Activated T-cell treated with anti-CD3 and anti-CD28 coated beads for 1 hour (primary cell): ENCODE measurements around the gene USP54.
"Not testable (repeated sequence)": the region's sequence is repeated elsewhere in the genome, so short reads cannot be mapped to it uniquely, and the experiment has no call there.

Experiments
- DNase-seq: peaks from one replicate; pipeline ENCODE4 v3.0.0-alpha.2; 2020; ENCODE audit warnings: low read depth

USP54 gene

DNA sequence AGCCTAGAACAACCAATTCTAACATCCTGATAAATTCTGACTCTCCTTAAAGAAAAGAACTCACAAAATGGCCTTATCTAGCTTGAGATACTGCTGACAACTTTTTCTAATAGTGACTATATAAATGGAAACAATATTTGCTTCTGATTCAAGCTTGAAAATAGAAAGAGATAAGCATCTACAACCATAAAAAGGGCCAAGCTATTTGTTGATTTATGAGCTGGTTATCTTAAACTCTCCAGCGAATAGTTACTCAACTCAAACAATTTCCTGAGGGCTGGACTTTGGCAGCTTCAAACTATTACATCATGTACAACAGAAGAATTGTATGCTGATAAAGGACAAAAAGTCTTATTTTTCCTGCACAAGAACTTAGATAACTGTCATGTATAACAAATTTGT is 4.6 kb downstream of the USP54 start:
- DNase-seq = no peak

DNA sequence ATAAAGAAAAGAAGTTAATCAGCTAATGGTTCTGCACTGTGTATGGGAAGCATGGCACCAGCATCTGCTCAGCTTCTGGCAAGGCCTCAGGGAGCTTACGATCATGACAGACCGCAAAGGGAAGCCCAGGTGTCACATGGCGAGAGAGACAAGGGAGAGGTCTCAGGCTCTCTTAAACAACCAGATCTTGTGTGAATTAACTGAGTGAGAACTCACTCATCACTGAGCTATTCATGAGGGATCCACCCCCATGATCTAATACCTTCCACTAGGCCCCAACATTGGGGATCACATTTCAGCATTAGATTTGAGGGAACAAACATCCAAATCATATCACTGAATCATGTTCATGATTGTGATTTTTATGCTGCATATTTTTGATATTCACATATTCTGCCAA is 5.8 kb downstream of the USP54 start:
- no peak for DNase-seq

DNA sequence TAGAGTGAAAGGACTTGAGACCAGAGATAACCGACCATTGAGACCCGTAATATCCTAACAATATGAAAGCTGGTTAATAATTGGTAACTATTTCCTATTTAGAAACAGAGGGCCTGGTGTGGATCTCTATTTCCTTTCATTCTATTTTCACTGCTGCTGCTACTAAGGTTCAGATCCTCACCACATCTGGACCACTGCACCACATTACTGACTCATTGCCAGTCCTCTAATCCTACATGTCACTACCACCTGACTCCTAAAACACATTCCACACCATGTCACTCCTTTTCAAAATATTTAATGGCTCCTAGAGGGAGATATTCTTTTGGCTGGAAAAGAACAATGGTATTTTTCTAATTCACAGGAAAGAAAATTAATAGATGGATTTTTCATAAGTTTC is 6.4 kb downstream of the USP54 start:
- no peak for DNase-seq

DNA sequence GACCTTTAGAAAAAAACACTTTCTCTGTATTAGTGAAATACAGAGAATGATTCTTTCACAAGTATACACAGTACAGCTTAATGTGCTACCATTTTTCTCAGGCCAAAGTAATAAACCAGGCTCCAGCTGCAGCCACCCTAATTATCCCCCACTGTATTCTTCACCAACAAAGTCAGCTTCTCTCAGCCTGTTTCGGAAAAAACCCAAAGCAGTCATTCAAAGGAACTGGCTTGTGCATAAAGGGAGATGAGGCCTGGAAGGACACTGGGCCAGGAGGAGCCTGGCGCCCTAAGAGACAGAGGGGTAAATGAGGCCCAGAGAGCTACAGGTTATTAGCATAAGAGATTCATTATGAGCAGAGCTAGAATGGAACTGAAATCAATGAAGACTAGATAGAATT is 9.2 kb downstream of the USP54 start:
- DNase-seq = no peak

DNA sequence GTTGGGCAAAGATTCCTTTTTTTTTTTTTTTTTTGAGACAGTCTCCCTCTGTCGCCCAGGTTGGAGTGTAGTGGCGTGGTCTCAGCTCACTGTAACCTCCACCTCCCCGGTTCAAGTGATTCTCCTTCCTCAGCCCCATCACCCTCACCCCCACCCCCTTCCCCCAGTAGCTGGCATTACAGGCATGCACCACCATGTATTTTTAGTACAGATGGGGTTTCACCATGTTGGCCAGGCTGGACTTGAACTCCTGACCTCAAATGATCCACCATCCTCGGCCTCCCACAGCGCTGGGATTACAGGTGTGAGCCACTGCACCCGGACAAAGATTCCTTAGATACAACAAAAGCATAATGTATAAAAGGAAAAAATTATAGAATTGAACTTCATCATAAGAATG is 12.2 kb downstream of the USP54 start:
- not testable (repeated sequence) for DNase-seq

DNA sequence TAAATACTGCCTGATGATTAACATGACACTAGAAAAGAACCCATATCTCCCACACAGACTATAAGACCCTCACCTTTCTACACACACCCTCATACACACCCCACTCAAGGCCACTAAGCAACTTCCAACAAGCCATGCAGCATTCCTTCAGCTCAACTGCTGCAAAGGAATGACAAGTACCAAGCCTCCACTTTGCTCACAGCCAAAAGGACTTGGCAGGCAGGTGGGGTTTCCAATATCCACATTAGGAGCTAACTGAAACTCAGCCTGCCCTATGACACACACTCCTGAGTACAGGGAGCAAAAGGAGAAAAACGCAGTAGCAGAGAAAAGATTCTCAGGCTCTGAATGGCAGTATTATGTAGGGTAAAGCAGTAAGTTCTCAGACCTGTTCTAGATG is 13.4 kb downstream of the USP54 start:
- DNase-seq = no peak

DNA sequence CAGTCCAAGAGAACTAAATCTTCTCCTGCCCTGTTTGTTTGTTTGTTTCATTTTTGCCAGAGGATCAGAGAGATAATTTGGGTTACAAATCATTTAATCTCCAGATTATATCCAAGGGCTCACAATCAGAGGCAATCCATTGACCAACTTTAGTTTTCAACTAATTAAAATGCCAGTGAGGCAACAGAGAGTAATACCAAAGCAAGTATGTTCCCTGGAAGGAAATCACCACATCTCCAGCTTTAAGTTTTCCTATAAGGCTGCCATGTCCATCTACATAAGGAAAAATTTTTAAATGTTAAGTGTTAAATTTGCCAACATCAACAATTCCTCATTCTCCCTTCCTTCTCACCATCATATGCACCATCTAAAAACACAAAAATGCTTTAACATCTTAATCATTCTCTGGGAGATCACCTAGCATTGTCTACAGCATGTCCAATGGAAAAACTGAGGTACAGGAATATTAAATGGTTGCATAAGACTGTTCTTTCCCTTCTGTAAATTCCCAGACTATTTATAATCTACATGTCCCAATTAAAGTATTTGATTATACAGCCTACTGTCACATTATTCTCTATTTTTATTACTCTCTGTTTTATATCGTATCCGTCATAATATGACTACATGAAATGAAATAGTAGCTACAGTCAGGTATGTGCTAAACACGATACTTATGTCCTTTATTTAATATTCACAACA is 14.1 kb downstream of the USP54 start:
- no peak for DNase-seq

DNA sequence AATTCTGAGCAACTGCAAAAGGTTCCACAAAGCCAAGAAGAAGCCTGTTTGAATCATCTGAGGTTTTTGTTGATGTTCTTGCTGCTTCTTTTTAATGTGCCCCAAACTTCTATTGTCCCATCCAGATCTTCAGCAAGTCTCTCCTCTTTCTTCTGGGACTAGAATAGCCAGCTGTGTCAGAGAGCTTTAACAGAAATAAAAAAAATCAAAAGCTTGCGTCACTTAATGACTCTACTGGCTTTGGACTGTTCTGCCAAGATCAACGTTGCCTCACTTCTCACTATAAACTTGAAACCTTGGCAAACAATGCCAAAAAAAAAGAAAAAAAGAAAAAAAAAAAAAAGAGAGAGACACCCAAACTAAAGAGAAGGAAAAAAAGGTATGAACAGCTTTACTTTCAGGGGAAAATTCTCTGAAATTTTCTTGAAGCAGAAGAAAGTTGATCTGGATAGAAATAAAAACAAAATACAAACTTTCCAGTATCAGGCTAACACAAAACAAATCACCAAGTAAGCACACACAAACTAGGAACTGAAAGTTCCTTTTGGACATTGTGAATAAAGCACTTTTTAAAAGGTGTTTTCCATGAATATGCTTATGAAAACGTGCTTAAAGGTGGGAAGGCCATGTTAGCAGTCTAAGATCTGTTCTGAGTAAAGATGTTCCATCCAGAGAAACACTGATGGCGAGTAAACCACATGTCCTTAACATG is 14.8 kb downstream of the USP54 start:
- no peak for DNase-seq

DNA sequence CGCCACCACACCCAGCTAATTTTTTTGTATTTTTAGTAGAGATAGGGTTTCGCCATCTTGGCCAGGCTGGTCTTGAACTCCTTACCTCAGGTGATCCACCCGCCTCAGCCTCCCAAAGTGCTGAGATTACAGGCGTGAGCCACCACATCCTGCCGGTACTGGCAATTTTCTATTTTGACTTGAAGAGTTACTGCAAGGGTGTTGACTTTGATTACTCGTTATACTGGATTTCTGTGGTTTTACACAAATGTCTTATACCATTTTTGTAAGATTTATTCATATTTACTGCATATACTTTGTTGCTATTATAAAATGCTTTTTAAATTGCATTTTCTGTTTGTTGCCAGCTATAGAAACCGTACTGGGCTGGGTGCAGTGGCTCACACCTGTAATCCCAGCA is 24.1 kb downstream of the USP54 start:
- DNase-seq = not testable (repeated sequence)

DNA sequence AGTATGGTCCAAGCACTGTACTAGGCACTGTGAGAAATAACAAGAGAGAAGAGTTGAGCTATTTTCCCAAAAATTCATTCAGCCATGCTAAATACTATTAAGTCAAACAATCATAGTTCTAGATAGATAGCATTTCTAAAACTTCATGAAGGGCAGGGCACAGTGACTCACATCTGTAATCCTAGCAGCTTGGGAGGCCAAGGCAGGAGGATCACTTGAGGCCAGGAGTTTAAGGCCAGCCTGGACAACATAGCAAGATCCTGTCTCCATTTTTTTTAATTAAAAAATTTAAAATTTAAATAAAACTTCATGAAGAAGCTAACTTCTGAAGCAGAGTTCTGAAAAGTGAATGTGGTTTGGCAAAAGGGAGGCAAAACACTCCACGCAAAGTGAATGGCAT is 29.9 kb downstream of the USP54 start:
- DNase-seq = no peak

DNA sequence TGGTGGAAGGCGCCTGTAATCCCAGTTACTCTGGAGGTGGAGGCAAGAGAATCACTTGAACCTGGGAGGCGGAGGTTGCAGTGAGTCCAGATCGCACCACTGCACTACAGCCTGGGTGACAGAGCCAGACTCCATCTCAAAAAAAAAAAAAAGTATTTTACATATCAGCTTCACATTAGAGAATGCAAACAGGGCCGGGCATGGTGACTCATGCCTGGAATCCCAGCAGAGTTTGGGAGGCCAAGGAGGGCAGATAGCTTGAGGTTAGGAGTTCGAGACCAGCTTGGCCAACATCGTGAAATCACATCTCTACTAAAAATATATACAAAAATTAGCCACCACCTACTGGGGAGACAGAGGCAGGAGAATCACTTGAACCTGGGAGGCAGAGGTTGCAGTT is 31.6 kb downstream of the USP54 start:
- no peak for DNase-seq

DNA sequence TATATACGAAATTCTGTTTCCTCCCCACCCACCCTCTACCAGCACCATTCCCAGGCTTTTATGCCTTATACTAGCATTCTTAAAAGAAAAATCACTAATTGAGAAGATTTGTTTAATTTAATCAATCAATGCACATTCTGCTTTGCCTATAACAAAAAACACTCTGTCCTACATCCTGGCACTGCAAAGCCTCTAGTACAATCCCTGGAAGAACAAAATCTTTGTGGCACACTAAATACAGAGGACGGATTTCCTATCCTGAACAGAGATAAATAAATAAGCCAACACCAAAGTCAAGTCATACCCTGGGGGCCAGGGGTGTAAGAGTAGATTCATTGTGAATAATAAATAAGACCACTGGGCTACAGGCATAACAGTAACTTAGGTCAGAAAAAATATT is 34.3 kb downstream of the USP54 start:
- DNase-seq = no peak

DNA sequence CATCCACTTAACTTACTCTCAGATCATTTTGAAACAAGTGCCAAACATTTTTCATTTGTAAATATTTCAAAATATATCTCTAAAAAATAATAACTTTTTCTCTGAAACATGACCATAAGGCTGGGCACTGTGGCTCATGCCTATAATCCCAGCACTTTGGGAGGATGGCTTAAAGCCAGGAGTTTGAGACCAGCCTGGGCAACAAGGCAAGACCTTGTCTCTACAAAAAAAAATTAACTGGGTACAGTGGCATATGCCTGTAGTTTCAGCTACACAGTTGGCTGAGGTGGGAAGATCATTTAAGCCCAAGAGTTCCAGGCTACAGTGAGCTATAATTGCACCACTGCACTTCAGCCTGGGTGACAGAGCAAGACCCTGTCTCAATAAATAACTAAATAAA is 36.4 kb downstream of the USP54 start:
- DNase-seq = no peak

DNA sequence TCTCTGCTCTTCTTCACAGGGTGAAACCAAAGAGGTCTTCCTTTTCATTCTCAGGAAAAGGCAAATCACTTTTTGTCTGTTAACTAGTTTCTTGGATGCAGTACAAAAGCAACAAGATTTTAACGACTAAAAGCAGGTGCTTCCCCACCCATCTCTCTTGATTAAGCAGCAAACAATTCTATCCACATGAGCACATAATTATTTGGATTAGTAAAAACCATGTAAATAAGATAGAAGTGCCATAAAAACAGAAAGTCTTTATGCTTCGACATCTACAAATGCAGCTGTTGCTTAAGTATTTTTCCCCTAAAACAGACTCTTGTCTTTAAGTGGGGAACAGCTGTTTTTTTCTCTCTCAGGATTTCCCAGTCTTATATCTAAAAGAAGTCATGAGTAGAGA is 37.4 kb downstream of the USP54 start:
- no peak for DNase-seq

DNA sequence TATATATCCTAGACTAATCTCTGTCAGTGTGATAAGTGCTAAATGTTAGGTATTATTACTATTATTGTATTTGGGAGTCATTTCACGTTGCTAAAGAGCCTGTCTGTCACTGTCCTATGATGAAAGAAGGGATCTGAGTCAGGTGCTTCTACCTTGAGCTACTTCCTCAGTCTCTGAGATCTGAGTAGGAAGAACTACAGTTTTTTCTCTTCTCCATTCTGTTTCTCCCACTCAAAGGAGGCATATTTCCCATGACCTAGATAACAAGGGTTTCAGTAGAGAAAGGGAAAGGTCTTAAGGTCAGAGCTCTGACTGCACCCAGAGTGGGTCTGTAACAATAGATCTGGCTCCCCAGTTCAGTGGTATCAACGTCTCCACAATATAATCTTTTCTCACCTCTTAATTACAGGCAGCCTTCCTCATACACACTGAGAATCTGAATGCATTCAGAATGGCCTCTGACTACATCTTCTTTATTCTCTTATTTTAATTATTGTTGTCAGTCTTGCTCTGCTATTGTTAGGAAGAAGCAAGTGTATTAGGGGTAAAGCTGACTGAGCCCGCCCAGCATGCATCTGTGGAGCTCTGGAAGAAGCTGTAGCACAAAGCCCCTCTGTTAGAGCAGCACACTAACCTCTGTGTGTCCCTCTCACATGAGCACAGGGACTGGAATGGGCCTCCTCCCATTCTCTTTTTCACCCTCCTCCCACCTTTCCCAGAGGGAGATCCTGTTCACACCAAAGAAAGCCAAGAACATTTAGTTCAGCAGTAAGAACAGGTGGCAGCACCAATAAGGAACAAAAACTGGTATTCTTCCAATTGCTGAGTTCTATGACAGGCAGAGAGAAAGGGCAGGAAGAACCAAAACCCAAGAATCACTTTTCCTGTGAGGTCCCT is 38.1 kb downstream of the USP54 start:
- DNase-seq = no peak

DNA sequence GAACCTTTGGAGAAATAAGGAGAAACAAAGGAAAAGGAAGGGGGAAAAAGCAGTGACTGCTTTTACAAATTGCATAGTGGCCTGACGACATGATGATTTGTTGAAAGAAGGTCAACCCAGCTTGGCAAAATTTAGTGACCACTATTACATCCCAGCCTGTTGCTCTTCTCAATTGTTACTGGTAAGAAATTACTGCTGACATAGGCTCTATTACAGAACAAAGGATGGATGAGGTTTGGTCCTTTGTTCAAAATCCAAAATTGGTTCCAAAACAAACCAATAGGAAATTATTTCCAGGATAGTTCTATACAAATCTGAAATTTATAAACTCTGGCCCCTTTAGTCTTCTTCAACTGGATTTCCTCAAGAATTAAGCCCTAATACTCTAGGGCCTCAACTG is 39.6 kb downstream of the USP54 start:
- no peak for DNase-seq

DNA sequence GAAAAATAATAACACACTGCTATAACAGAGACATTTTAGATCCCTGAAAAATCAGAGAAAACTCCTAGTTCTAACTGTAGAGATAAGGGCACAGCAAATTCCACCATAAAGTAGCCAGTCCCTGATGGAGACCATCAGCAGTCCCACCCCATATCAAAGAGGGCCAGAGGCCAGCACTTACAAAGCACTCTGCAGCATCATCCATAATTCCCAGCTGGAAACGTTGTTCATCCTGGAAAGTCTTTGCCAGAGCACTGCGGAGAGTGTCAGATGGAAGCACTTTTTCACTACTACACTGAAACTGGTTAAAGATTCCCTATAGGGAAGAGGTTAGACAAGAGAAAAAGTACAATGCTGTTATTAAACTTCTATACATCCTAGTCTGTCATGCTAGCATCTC is 45.8 kb downstream of the USP54 start:
- DNase-seq = no peak

DNA sequence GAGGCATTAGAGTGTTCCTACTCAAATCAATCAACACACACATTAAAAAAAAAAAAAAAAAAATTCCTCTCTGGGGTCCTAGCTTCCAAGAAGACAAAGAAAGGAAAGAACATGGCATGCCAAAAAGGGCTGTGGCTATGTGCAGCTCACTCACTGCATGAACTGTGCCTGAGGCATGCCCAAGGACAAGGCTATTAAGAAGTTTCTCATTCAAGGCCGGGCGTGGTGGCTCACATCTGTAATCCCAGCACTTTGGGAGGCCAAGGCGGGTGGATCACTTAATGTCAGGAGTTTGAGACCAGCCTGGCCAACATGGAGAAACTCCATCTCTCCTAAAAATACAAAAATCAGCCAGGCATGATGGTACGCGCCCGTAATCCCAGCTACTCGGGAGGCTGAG is 53.4 kb downstream of the USP54 start:
- no peak for DNase-seq

DNA sequence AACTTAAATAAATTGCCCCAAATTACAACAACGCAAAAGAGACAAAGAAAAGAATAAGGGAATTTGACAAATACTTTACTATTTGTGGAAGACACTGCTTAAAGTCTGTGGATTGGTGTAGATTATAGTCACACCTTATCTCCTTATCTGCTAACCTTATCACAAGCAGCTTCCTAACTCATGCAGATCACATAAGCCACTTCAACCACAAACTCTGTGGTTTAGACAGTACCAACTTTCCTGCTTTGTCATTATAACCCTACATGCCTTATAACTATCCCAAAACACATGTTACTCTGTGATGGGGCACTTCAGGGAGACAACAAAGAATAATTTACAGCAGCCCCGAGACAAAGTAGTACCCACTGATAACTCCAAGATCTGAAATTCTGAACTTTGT is 53.9 kb downstream of the USP54 start:
- no peak for DNase-seq

DNA sequence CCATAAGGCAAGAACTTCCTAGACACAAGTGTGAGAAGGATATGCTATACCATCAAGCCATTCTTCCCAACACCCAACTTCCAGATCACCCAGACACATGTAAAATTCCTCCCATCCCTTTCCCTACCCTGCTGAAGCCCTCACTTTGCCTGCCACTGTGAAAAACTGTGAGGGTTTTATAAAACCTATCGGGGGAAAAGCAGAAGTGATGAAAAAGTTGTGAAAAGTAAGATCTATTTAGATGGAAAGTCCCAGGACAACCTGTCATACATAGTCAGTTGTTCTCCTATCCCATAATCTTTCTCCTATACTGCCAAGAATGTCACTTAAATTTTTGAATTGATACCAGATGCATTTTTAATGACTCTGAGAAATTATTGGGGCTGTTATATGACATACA is 56.3 kb downstream of the USP54 start:
- DNase-seq = no peak

DNA sequence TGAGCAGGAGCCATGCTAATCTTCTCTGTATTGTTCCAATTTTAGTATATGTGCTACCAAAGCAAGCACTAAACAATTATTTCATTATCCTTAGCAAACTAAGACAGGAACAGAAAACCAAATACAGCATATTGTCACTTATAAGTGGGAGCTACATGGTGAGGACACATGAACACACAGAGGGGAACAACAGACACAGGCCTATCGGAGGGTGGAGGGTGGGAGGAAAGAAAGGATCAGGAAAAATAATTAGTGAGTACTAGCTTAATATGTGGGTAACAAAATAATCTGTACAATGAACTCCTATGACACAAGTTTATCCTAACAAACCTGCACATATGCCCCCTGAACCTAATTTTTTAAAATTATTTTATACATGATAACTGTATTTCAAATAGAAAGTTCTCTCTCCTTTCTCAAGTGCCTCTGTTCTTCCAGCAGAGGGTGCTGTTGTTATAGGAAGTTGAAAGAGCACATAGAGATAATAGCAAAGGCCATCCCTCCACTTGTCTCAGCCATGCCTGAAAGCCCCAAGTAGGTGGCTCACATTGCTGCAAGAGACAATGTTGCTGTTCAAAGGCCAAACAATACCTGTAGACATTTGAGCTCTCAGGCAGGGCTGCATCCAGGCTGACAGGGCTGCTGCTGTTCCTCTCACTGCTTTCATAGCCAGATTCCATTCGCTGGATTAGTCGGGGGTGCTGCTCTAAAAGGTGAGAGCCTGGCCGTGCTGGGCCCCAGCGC is 61.9 kb downstream of the USP54 start:
- peak; percentile 17 for DNase-seq

DNA sequence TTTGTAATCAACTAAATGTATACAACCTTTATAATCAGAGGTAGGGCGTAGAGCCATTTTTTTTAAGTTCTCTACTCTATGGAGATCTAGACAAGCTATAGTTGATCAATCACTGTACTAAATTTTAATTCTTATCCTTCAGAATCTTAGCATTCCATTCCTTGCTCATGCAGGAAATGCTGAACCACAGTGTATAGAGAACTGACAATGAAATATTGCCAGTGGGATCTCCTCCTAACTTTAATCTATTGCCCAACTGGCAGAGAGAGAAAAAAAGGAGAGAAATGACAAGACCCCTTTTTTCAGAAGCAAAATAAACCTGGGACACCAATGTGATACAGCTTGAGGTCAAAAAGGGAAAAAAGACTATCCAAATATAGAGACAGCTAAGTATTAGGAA is 68.9 kb downstream of the USP54 start:
- DNase-seq = no peak
